ENCODE measurements around the gene BMPER.

The BMPER gene

GRCh38 chr7:33923440-33924229 is 18.3 kb downstream of the BMPER start:
- DNase-seq, result no peak

GRCh38 chr7:33926535-33926934 is 21.2 kb downstream of the BMPER start:
- DNase-seq, result peak; percentile 41

GRCh38 chr7:33928986-33929385 is 23.6 kb downstream of the BMPER start:
- DNase-seq, result no peak

GRCh38 chr7:33932221-33932620 is 26.9 kb downstream of the BMPER start:
- no peak for DNase-seq

- peak; percentile 90 for DNase-seq
Observed at GRCh38 chr7:33932832-33933468, 27.6 kb downstream of the BMPER start.

GRCh38 chr7:33933611-33934281 is 28.4 kb downstream of the BMPER start:
- peak; percentile 90 for DNase-seq

GRCh38 chr7:33934391-33934790 is 29.1 kb downstream of the BMPER start:
- DNase-seq, result no peak

GRCh38 chr7:33936503-33936902 is 31.2 kb downstream of the BMPER start:
- no peak for DNase-seq

- DNase-seq, result no peak
Observed at GRCh38 chr7:33937871-33938270, 32.5 kb downstream of the BMPER start.

- DNase-seq, result no peak
Observed at GRCh38 chr7:33939121-33939520, 33.8 kb downstream of the BMPER start.

- DNase-seq, result no peak
Observed at GRCh38 chr7:33940503-33940902, 35.2 kb downstream of the BMPER start.

GRCh38 chr7:33941418-33941817 is 36.1 kb downstream of the BMPER start:
- DNase-seq, result no peak

- DNase-seq, result no peak
Observed at GRCh38 chr7:33946094-33946699, 40.9 kb downstream of the BMPER start.

GRCh38 chr7:33950047-33950714 is 44.8 kb downstream of the BMPER start:
- DNase-seq, result no peak

GRCh38 chr7:33952824-33953223 is 47.5 kb downstream of the BMPER start:
- DNase-seq, result peak; percentile 75

- no peak for DNase-seq
Observed at GRCh38 chr7:33958104-33958503, 52.8 kb downstream of the BMPER start.

- peak; percentile 39 for DNase-seq
Observed at GRCh38 chr7:33959676-33960075, 54.3 kb downstream of the BMPER start.

GRCh38 chr7:33961948-33962347 is 56.6 kb downstream of the BMPER start:
- DNase-seq, result peak; percentile 63

- no peak for DNase-seq
Observed at GRCh38 chr7:33964417-33965182, 59.3 kb downstream of the BMPER start.

- peak; percentile 69 for DNase-seq
Observed at GRCh38 chr7:33965183-33965744, 59.9 kb downstream of the BMPER start.

- no peak for DNase-seq
Observed at GRCh38 chr7:33968591-33968990, 63.3 kb downstream of the BMPER start.

- DNase-seq, result no peak
Observed at GRCh38 chr7:33970536-33970935, 65.2 kb downstream of the BMPER start.

All from fibroblast of skin of abdomen (primary cell).